Sciatic nerve (tissue), 2 donors: Measurements from ENCODE around the gene GPS1. TPM values are rescaled to one million over a fixed set of nuclear protein-coding genes. Genes with fewer than 3 reads are reported as not detected.

Experiments
- ATAC-seq: fragments of 200-7000 bp; cut with Tn5 transposase; one replicate; pipeline ENCODE4 v1.9.1; 2020; ENCODE audit warnings: mild to moderate bottlenecking, moderate library complexity
- DNase-seq: peaks from one replicate; pipeline ENCODE4 v3.0.0-alpha.2; 2020; ENCODE audit warnings: low spot score
- intact Hi-C: fragments of 100-400 bp; cut with DNase I; formaldehyde crosslinking; loops from one replicate; pipeline ENCODE4 v1.14.2; 2022
- total RNA-seq: library from RNA; stranded (reverse); fragmentation: NEBNext Ultra II Directional; extraction: Animal tissue kit (Norgen Biotek cat#: 25700); gene quantifications from one replicate; pipeline ENCODE4 v1.2.1, GENCODE V29; 2021
- donor health status: DM: no; HTN: no; CAD: no.
- donor health status: DM: no; HTN: no; CAD: no.

The GPS1 gene
- total RNA-seq, 1 donor from 2014 or later: 68.2 TPM

GRCh38 chr17:82052638-82053059 is 951 bp downstream of the GPS1 start:
- no peak for ATAC-seq
- intact Hi-C loops: no loop called here
- no peak for DNase-seq

- ATAC-seq (no peak), DNase-seq (no peak)
- intact Hi-C loops: no loop called here
Observed at GRCh38 chr17:82053130-82053529, 1.4 kb downstream of the GPS1 start.

DNA sequence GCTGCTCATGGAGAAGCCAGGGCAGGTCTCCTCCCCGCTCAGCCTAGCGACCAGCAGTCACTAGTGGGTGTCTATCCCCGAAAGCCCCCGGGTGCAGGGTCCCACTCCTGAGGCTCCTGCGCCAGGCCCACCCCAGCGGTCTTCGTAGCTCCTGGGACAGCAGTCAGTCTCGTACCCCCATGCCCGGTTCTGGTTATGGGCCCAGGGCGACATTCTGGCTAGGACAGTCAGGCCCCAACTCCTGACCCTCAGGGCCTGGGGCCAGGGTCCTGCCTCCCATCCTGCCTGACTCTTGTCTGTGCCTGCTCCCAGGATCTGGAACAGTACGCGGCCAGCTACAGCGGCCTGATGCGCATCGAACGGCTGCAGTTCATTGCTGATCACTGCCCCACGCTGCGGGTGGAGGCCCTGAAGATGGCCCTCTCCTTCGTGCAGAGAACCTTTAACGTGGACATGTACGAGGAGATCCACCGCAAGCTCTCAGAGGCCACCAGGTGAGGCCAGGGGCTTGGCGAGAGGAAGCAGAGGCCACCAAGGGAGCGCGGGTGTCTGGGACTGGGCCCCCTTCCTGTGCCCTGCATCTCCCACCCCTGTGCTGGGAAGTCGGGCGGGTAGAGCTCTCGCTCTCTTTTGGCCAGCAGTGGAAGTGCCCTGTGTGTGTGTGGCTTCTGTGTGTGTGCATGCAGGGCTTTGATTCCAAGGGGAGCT is 2.0 kb downstream of the GPS1 start:
- intact Hi-C loops: no loop called here
- no peak for DNase-seq
- ATAC-seq: no peak

GRCh38 chr17:82054351-82055022 is 2.8 kb downstream of the GPS1 start:
- intact Hi-C loops: no loop called here
- no peak for DNase-seq
- ATAC-seq: no peak

DNA sequence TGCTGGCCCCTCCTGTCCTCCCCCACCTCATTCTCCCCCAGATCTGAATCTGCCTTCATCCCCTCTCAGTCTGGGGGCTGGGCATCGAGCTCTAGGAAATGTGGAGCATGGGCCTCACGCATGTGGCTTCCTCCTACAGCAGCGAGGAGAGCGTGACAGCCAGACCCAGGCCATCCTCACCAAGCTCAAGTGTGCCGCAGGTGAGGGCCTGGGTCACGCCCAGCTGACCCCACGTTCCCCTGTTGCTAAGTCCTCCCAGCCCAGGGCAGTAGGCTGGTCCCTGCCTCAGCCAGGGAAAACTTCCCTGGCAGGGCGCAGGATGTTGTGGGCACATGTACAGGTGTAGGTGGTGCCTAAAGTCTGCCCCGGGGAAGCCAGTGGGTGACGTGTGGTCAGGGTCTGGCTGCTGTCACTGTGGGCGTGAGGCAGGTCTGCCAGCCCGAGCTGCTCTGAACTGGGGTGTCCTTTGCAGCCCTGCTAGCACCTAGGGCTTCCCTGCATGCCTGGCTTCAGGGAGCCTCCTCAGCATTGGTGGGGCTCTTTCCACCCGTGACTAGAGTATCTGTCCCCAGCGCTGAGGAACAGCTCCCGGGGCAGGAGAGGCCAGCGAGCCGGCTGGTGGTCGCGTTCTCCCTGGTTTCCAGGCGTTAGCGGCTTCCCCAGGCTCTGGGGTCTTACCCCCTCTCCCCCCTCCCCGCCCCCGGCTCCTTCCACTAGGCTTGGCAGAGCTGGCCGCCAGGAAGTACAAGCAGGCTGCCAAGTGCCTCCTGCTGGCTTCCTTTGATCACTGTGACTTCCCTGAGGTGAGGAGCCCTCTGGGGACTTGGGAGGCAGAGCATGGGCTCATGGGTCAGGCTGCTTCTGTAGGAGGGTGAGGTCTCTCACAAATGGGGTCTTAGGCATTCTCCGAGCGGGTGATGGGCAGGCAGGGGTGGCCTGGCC is 3.6 kb downstream of the GPS1 start:
- no peak for ATAC-seq
- no peak for DNase-seq
- intact Hi-C loops: no loop called here

DNA sequence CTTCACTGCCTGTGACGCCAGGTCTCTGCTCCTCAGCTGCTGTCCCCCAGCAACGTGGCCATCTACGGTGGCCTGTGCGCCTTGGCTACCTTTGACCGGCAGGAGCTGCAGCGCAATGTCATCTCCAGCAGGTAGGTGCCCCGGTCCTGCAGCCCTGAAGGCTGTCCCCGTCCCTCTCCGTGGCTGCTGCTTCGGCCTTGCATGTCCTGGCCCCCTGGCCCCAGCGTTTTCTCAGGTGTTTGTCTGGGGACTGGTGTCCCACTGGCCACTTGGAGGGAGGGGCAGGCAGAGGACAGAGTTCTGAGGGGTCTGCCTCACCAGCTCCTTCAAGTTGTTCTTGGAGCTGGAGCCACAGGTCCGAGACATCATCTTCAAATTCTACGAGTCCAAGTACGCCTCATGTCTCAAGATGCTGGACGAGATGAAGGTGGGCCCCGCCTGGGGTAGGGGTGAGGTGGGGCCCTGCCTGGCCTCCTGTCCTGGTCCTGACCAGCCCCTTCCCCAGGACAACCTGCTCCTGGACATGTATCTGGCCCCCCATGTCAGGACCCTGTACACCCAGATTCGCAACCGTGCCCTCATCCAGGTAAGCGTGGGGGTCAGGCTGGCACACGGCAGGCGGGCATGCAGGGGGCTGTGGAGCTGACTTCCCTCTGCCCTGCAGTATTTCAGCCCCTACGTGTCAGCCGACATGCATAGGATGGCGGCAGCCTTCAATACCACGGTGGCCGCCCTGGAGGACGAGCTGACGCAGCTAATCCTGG is 4.4 kb downstream of the GPS1 start:
- intact Hi-C loops: no loop called here
- ATAC-seq: no peak
- DNase-seq: no peak

DNA sequence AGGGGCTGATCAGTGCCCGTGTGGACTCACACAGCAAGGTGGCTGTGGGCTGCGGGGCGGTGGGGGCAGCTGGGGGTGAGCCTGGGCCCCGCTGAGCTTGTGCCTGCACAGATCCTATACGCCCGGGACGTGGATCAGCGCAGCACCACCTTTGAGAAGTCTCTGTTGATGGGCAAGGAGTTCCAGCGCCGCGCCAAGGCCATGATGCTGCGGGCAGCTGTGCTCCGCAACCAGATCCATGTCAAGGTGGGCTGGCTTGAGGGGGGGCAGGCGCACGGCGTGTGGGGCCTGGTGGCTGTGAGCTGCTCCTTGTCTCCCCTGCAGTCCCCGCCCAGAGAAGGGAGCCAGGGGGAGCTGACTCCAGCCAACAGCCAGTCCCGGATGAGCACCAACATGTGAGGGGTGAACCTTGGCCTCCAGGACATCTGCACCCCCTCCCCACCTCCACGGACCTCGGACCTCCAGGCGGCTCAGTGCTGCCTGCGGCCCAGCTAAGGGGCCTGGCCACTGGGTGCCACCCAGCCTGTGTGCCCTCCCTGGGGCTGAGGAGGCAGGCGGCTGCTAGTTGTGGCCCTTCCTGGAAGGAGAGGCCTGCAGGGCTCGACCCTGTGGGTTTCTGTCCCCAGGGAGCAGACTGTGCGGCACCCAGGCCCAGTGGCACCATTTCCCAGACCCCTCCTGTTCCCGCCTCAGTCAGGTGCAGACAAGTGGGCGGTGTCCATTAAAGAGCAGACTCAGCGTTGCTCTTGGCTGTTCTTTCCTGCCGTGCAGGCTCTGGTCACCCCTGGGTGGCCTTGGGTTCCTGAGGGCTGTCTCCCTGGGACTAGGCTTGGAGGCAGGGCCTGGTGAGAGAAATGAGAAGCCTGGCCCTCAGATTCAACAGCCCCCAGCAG is 5.3 kb downstream of the GPS1 start:
- intact Hi-C loops: no loop called here
- no peak for ATAC-seq
- no peak for DNase-seq

DNA sequence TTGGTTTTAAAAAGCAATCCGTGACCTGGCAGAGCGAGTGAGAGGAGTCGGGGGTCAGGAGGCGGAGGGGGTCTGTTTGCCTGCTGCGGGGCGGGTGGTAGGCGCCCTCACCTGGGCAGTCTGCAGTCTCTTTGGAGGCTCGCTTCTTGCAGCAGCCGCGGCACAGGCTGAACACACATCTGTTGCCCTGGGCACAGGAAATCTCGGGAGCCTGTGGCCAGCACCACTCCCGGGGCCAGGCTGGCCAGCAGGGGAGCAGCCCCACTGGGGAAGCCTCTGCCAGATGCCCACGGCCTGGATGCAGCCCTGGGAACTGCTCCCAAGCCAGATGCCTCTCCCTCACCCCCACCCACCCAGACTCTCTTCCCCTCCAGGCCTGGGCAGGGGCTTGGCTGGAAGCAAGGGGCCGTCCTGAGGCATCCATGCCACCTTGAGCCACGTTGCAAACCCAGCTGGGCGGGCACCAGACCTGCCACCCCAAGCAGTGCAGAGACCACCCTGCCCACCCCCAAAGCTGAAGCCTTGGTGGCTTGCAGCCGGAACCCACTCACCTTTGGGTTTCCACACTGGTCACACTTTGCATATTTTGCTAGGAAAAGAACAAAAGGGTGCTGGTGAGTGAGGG is 6.6 kb downstream of the GPS1 start:
- no peak for DNase-seq
- no peak for ATAC-seq
- intact Hi-C loops: no loop called here

GRCh38 chr17:82058855-82059249 is 7.2 kb downstream of the GPS1 start:
- DNase-seq (no peak), ATAC-seq (no peak)
- intact Hi-C loops: no loop called here

DNA sequence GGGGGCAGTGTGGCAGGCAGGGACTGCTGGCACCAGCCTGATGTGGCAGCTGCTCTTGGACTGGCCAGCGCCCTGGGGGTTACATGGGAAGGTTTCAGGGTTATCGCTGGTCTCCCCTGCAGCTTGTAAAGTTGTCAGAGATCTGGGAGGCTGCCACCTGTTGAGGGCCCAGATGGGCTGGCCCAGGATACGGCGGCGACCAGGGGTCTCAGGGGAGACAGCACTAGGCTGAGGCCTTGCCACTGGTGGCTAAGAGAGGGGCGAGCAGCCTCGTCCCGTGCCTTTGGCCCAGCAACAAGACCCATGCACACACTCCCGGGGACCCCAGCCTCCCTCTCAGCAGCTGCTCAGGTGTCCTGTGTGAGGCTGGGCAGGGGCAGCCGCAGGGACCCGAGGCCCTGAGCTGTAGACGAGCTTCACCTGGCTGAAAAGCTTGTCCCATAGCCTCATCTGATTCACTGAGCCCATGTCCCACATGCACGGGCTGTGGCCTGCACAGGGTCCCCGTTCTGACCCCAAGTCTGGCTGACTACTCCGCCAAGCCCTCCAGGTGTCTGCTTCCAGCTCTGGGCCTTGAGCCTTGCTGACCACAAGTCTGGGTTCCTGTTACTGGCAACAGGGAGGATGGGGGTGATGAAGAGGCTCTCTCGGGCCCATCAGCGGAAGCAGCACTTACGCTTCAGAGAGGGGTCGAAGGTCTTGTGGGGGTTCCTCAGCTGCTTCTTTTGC is 7.7 kb downstream of the GPS1 start:
- ATAC-seq (no peak), DNase-seq (no peak)
- intact Hi-C loops: no loop called here

GRCh38 chr17:82060001-82060380 is 8.3 kb downstream of the GPS1 start:
- ATAC-seq (no peak), DNase-seq (no peak)
- intact Hi-C loops: no loop called here

- intact Hi-C loops: no loop called here
- ATAC-seq (no peak), DNase-seq (no peak)
Observed at GRCh38 chr17:82060614-82061013, 8.9 kb downstream of the GPS1 start.

- ATAC-seq: no peak
- no peak for DNase-seq
- intact Hi-C loops: no loop called here
Observed at GRCh38 chr17:82061047-82061925, 9.6 kb downstream of the GPS1 start.

DNA sequence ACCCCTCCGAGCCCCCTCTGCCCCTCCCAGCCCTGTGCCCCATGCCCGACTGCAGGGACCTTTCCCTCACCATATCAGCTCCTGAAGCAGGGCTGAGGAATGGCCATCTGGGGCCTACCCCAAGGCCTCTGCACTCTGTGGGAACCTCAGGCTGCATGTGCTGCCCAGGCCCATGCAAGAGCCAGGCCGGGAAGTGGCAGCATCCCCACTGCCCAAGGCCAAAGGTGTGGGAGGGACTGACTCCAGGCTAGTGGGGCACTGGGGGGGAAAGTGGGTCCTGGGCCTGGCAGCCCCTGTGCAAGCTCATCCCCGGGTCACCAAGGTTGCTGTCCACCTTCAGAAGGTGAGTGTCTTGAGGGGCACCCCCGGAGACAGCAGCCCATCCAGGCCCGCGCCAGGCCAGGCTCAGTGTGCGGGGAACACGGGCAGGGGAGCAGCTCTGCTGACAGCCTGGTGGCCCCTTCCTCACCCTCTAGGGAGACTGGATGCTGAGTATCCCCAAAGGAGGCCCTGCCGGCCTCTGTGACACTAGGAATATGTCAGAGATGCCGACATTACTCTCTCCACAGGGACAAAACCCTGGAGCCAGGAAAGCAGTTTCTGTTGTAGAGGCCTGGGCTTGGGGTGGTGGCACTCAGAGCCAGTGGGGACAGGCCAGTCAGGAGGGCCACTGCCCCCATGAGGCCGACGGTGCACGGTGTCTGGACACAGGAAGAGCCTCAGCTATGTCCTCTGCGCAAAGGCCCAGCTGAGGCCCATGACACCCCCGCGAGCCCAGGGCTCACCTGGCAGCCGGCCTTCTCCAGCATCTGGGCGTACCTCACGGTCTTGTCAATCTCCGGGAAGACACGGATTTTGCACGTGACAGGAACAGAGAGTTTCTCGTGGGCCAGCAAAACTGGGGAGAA is 10.6 kb downstream of the GPS1 start:
- no peak for DNase-seq
- no peak for ATAC-seq
- intact Hi-C loops: no loop called here

- no peak for DNase-seq
- no peak for ATAC-seq
- intact Hi-C loops: no loop called here
Observed at GRCh38 chr17:82062984-82063368, 11.3 kb downstream of the GPS1 start.
